ENCODE data around the gene ZER1. TPM values are rescaled to one million over a fixed set of nuclear protein-coding genes. Genes with fewer than 3 reads are reported as not detected.

ZER1 gene
- polyA plus RNA-seq, 1 donor from 2014 or later, result 33.7 TPM

DNA sequence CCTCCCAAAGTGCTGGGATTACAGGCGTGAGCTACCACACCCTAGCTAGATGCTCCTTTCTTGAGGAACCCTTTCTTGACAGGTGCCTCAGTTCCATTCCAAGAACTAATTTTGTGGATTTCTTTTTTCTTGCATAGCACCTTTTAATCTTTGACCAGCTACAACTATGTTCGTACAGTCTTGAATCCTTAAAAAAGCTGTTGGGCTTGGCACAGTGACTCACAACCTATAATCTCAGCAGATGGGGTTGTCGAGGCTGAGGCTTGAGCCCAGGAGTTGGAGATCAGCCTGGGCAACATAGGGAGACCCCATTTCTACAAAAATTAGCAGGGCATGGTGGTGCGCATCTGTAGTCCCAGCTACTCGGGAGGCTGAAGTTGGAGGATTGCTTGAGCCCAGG, 1.3 kb upstream of the ZER1 start:
- Mint-ChIP-seq H3K27ac (peak overlapping the region in 2 of 3 donors; percentile 10 to 99), H3K4me1 (peaks cover 12 to 21% (median 14%) of the 10 kb centered on the region in 3 donors), H3K27me3 (peaks cover 1% of the 10 kb centered on the region), H3K36me3 (no peaks in the 10 kb centered on the region), H3K9me3 (peaks cover 0 to 2% (median 0%) of the 10 kb centered on the region in 3 donors), H3K4me3 (peak overlapping the region; percentile 23 to 98 (median 94))

GRCh38 chr9:128771094-128771721, 519 bp downstream of the ZER1 start:
- Mint-ChIP-seq H3K9me3 (peaks cover 0 to 2% (median 0%) of the 10 kb centered on the region in 3 donors), H3K4me3 (peak overlapping the region; percentile 94 to 98 (median 98)), H3K27me3 (peaks cover 1% of the 10 kb centered on the region), H3K4me1 (peaks cover 9 to 26% (median 15%) of the 10 kb centered on the region in 3 donors), H3K27ac (peak overlapping the region; percentile 93 to 99 (median 96)), H3K36me3 (no peaks in the 10 kb centered on the region)

GRCh38 chr9:128770286-128771030, 1.3 kb downstream of the ZER1 start:
- H3K4me1 Mint-ChIP-seq, result peaks cover 9 to 26% (median 15%) of the 10 kb centered on the region in 3 donors
- peaks cover 1% of the 10 kb centered on the region for H3K27me3 Mint-ChIP-seq
- peak overlapping the region; percentile 7 to 99 (median 96) for H3K27ac Mint-ChIP-seq
- no peaks in the 10 kb centered on the region for H3K36me3 Mint-ChIP-seq
- H3K4me3 Mint-ChIP-seq, result peak overlapping the region; percentile 94 to 98 (median 98)
- peaks cover 0 to 2% (median 0%) of the 10 kb centered on the region in 3 donors for H3K9me3 Mint-ChIP-seq

GRCh38 chr9:128768606-128769005, 3.1 kb downstream of the ZER1 start:
- Mint-ChIP-seq H3K4me3 (peak overlapping the region in 2 of 4 donors; percentile 9 to 98), H3K27me3 (peaks cover 1% of the 10 kb centered on the region), H3K27ac (peak overlapping the region in 1 of 3 donors; percentile 99), H3K4me1 (peaks cover 12 to 26% (median 15%) of the 10 kb centered on the region in 3 donors), H3K9me3 (no peaks in the 10 kb centered on the region), H3K36me3 (no peaks in the 10 kb centered on the region)

DNA sequence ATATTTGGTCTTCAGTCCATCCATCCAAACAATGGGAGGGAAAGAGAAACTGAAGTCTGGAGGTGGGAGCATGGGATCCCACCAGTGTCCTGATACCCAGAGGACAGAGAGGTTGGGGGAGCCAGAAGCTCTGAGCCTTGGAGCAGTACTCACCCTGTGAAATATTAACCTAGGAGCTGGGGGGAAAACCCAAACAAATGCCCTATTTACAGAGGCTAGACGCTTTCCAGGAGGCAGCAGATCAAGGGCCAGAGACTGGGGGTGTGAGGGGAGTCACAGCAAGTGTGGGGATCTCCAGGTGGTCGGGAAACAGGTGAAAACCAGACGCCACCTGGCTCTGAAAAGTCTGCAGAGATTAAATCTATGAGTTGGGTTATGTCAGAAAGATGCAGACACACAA, 6.2 kb downstream of the ZER1 start:
- H3K27ac Mint-ChIP-seq, result no peak overlapping the region
- H3K27me3 Mint-ChIP-seq, result peaks cover 1% of the 10 kb centered on the region
- no peak overlapping the region for H3K4me3 Mint-ChIP-seq
- no peaks in the 10 kb centered on the region for H3K36me3 Mint-ChIP-seq
- no peaks in the 10 kb centered on the region for H3K9me3 Mint-ChIP-seq
- H3K4me1 Mint-ChIP-seq, result peaks cover 7 to 13% (median 10%) of the 10 kb centered on the region in 3 donors

GRCh38 chr9:128764361-128764760, 7.4 kb downstream of the ZER1 start:
- H3K36me3 Mint-ChIP-seq, result no peaks in the 10 kb centered on the region
- H3K27ac Mint-ChIP-seq, result no peak overlapping the region
- peaks cover 1 to 10% (median 5%) of the 10 kb centered on the region in 3 donors for H3K4me1 Mint-ChIP-seq
- no peaks in the 10 kb centered on the region for H3K9me3 Mint-ChIP-seq
- H3K4me3 Mint-ChIP-seq, result peak overlapping the region in 1 of 4 donors; percentile 32
- no peaks in the 10 kb centered on the region for H3K27me3 Mint-ChIP-seq

DNA sequence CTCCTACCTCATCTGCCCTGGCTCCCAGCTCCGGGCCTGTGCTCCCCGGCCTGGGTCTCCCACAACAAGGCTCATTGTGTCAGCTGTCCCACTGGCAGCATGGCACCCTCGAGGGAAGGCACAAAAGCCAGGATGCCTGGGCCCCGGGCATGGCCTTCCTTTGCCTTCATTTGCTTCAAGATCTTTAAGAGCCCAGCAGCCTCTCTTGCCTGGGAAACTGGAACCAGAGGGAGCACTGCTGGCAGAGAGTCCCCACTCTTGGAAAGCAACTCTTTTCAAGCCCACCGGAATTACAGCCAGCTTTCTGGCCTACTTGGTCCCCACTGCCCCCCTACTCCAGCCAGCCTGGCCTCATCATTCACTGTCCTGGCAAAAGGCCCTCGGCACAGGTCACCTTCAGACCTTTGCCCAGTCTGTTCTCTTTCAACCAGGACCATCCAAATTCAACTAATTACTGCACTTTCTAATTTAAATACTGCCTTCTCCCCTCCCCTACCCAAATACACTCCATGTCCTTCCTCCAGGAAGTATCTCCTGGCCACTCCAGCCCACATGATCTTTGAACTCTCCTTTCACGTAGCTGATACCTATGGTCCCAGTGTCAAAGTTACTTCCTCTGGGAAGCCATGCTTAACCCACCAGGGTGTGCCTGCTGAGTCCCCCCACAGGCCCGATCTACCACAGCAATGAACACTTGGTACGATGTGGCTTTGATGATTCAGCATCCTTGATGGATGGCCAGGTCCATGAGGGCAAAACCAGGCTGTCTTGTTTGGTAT, 8.9 kb downstream of the ZER1 start:
- Mint-ChIP-seq H3K4me1 (peaks cover 3 to 5% (median 4%) of the 10 kb centered on the region in 3 donors), H3K36me3 (no peaks in the 10 kb centered on the region), H3K9me3 (no peaks in the 10 kb centered on the region), H3K4me3 (no peak overlapping the region), H3K27me3 (no peaks in the 10 kb centered on the region), H3K27ac (peak overlapping the region in 1 of 3 donors; percentile 16)

DNA sequence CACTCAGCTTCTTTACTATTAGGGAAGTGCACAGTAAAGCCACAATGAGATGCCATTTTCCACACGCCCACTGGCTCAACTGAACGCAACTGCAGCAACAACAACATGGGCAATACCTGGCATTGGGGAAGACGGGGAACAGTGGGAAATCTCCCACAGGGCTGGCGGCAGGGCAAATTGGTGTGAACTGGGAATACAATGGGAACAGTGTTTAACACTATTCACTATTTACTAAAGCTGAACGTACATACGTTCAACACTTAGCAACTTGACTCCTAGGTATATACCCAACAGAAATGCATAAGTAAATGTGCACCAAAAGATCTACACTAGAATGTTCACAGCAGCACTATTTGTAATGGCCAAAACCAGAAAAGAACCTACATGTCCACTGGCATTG, 14.1 kb downstream of the ZER1 start:
- no peak overlapping the region for H3K27ac Mint-ChIP-seq
- peaks cover 0 to 4% (median 2%) of the 10 kb centered on the region in 3 donors for H3K4me1 Mint-ChIP-seq
- no peak overlapping the region for H3K4me3 Mint-ChIP-seq
- peaks cover 3% of the 10 kb centered on the region for H3K36me3 Mint-ChIP-seq
- H3K9me3 Mint-ChIP-seq, result no peaks in the 10 kb centered on the region
- no peaks in the 10 kb centered on the region for H3K27me3 Mint-ChIP-seq

- Mint-ChIP-seq H3K27me3 (no peaks in the 10 kb centered on the region), H3K27ac (no peak overlapping the region), H3K36me3 (peaks cover 5% of the 10 kb centered on the region), H3K4me1 (peaks cover 0 to 4% (median 0%) of the 10 kb centered on the region in 3 donors), H3K9me3 (no peaks in the 10 kb centered on the region), H3K4me3 (no peak overlapping the region)
Measured at GRCh38 chr9:128753627-128754026, 18.1 kb downstream of the ZER1 start.

DNA sequence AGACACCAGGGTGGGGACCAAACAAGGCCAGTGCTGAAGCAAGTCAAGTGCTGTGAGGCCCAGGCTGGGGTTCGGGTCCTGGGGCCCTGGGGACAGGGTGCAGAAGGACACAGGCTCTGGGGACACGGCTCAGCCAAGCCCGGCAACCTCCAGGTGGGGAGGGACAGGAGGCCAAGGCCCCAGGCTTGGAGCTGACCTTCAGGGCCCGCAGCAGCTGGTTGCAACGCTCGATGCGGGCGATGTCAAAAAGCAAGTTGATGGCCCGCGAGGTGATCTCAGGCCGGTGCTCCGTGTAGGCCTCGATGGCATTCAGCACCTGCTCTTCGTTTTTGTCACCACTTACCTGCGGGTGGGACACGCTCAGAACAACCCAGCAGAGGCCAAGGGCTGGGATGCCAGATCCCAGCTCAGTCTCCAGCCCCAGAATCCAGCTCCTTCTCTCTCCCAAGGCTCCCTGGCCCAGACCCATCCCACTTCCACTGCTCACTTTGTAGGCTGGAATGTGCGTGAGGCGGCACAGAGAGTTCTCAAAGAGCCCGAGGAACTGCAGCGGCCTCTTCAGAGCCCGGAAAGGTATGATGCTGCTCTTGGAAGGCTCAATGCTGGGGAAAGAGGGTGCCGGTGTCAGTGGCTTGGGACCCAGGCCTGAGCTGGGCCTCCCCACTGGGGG, 20.7 kb downstream of the ZER1 start:
- Mint-ChIP-seq H3K9me3 (no peaks in the 10 kb centered on the region), H3K4me3 (no peak overlapping the region), H3K27ac (no peak overlapping the region), H3K4me1 (no peaks in the 10 kb centered on the region), H3K27me3 (no peaks in the 10 kb centered on the region), H3K36me3 (peaks cover 5% of the 10 kb centered on the region)

DNA sequence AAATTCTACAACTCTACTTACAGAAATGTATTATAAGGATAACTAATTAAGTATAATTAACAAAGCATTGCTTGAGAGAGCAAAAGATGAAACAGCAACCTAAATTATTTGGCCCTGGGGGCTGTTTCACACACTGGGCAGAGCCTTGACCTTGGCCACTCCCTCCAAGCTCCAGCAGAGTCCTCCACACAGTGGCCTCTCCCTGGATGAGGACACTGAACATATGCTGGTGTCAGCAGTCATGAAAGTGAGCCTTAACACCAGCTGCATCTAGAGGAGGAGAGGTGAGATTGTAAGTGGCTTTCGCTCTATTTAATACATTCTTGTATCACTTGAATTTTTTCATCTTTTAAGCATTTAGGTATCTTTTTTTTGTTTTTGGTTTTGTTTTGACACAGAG, 24.5 kb downstream of the ZER1 start:
- no peaks in the 10 kb centered on the region for H3K9me3 Mint-ChIP-seq
- H3K27me3 Mint-ChIP-seq, result no peaks in the 10 kb centered on the region
- H3K4me3 Mint-ChIP-seq, result no peak overlapping the region
- H3K27ac Mint-ChIP-seq, result no peak overlapping the region
- no peaks in the 10 kb centered on the region for H3K4me1 Mint-ChIP-seq
- H3K36me3 Mint-ChIP-seq, result peaks cover 2% of the 10 kb centered on the region

- Mint-ChIP-seq H3K36me3 (no peaks in the 10 kb centered on the region), H3K9me3 (no peaks in the 10 kb centered on the region), H3K4me3 (no peak overlapping the region), H3K4me1 (no peaks in the 10 kb centered on the region), H3K27me3 (no peaks in the 10 kb centered on the region), H3K27ac (no peak overlapping the region)
Measured at GRCh38 chr9:128743421-128743820, 28.3 kb downstream of the ZER1 start.

DNA sequence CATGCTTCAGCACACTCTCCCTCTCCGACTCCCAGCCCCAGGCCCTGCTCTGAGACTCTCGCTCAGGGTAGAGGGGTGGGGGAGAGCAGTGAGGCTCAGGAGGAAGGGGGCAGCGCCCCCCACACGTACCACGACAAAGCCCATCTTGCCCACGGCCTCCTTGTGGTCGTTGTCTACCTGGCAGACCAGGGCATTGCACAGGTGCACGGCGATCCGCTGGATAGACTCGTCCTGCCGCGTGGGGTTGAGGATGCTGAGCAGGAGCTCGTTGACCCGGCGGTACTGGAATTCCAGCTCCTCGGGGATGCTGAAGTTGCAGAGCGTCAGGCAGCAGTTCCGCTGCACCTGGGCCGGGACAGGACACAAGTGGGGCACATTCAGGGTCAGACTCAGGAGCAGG, 29.3 kb downstream of the ZER1 start:
- H3K27ac Mint-ChIP-seq, result no peak overlapping the region
- no peaks in the 10 kb centered on the region for H3K4me1 Mint-ChIP-seq
- H3K36me3 Mint-ChIP-seq, result no peaks in the 10 kb centered on the region
- H3K9me3 Mint-ChIP-seq, result no peaks in the 10 kb centered on the region
- H3K27me3 Mint-ChIP-seq, result no peaks in the 10 kb centered on the region
- no peak overlapping the region for H3K4me3 Mint-ChIP-seq

DNA sequence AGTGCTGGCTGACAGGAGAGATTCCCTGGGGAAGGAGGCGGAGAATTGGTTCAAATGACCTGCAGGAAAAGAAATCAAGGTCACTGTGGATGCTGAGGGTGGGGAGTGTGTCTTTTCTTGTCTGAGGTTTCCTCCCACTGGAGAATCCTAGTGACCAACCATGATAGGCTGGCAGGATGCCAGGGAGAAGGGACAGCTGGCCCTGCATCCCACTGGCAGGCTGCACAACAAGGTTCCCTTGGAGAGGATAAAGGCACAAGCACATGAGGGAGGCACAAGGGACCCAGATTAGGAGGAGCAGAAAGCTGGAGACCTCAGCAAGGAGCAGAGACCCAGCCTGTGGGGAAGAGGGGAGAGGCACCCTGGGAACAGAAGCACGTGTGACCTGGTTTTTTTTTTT, 36.4 kb downstream of the ZER1 start:
- peaks cover 0 to 1% (median 0%) of the 10 kb centered on the region in 3 donors for H3K4me1 Mint-ChIP-seq
- H3K4me3 Mint-ChIP-seq, result no peak overlapping the region
- H3K36me3 Mint-ChIP-seq, result peaks cover 4% of the 10 kb centered on the region
- H3K9me3 Mint-ChIP-seq, result no peaks in the 10 kb centered on the region
- no peak overlapping the region for H3K27ac Mint-ChIP-seq
- H3K27me3 Mint-ChIP-seq, result no peaks in the 10 kb centered on the region

- H3K4me1 Mint-ChIP-seq, result peaks cover 0 to 1% (median 0%) of the 10 kb centered on the region in 3 donors
- no peaks in the 10 kb centered on the region for H3K27me3 Mint-ChIP-seq
- no peak overlapping the region for H3K27ac Mint-ChIP-seq
- H3K9me3 Mint-ChIP-seq, result no peaks in the 10 kb centered on the region
- peaks cover 4% of the 10 kb centered on the region for H3K36me3 Mint-ChIP-seq
- no peak overlapping the region for H3K4me3 Mint-ChIP-seq
Measured at GRCh38 chr9:128733256-128733655, 38.5 kb downstream of the ZER1 start.

Data from IgD-negative memory B cell (primary cell).